BLaER1 (cell line): ENCODE results near the gene RPS16.

ENCODE experiments used
- H3K27ac ChIP-seq: shearing (Covaris generic); formaldehyde crosslinking; 2 replicates; pipeline ENCODE4 v1.8.1; 2022
- H3K27me3 ChIP-seq: shearing (Covaris generic); formaldehyde crosslinking; 2 replicates; pipeline ENCODE4 v1.8.1; 2022
- H3K36me3 ChIP-seq: shearing (Covaris generic); formaldehyde crosslinking; 2 replicates; pipeline ENCODE4 v1.8.1; 2022
- H3K4me1 ChIP-seq: shearing (Covaris generic); formaldehyde crosslinking; 2 replicates; pipeline ENCODE4 v1.8.1; 2022
- H3K4me2 ChIP-seq: shearing (Covaris generic); formaldehyde crosslinking; 2 replicates; pipeline ENCODE4 v1.8.1; 2022
- H3K4me3 ChIP-seq: shearing (Covaris generic); formaldehyde crosslinking; 2 replicates; pipeline ENCODE4 v1.8.1; 2022
- H3K9ac ChIP-seq: shearing (Covaris generic); formaldehyde crosslinking; 2 replicates; pipeline ENCODE4 v1.8.1; 2022
- H3K9me3 ChIP-seq: shearing (Covaris generic); formaldehyde crosslinking; 2 replicates; pipeline ENCODE4 v1.8.1; 2022
- H4K20me1 ChIP-seq: shearing (Covaris generic); formaldehyde crosslinking; 2 replicates; pipeline ENCODE4 v1.8.1; 2022
- Cebpa-rat ChIP-seq: shearing (Covaris generic); IDR thresholded peaks from 2 replicates; pipeline ENCODE4 v1.8.1; 2022

The RPS16 gene

GRCh38 chr19:39433480-39434079, 2.2 kb downstream of the RPS16 start:
- no peaks in the 10 kb centered on the region for H3K9me3 ChIP-seq
- peaks cover 41% of the 10 kb centered on the region for H3K36me3 ChIP-seq
- H3K27me3 ChIP-seq: no peaks in the 10 kb centered on the region
- peaks cover 51% of the 10 kb centered on the region for H4K20me1 ChIP-seq
- H3K4me3 ChIP-seq: peak overlapping the region; percentile 87
- no peak overlapping the region for H3K27ac ChIP-seq
- TF ChIP-seq Cebpa-rat: no peak
- H3K4me2 ChIP-seq: peak overlapping the region; percentile 86
- H3K9ac ChIP-seq: peak overlapping the region; percentile 98
- H3K4me1 ChIP-seq: peaks cover 27% of the 10 kb centered on the region

DNA sequence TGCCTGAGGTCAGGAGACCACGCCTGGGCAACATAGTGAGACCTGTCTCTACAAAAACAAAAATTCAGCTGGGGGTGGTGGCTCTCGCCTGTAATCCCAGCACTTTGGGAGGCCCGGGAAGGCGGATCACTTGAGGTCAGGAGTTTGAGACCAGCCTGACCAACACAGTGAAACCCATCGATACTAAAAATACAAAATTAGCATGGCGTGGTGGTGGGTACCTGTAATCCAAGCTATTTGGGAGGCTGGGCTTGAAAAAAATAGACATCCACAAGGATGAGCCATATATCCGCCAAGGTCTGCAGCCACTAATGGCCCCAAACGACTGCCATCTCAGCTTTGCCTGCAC, 3.1 kb downstream of the RPS16 start:
- Histone ChIP-seq H3K9me3 (no peaks in the 10 kb centered on the region), H3K36me3 (peaks cover 41% of the 10 kb centered on the region), H3K4me1 (peaks cover 30% of the 10 kb centered on the region), H3K27ac (no peak overlapping the region), H3K4me2 (no peak overlapping the region), H4K20me1 (peaks cover 55% of the 10 kb centered on the region), H3K4me3 (no peak overlapping the region), H3K27me3 (no peaks in the 10 kb centered on the region), H3K9ac (no peak overlapping the region)
- no peak for TF ChIP-seq Cebpa-rat

GRCh38 chr19:39430675-39431593, 4.8 kb downstream of the RPS16 start:
- H3K9me3 ChIP-seq: no peaks in the 10 kb centered on the region

GRCh38 chr19:39428283-39429112, 7.3 kb downstream of the RPS16 start:
- H4K20me1 ChIP-seq: peaks cover 62% of the 10 kb centered on the region
- no peak overlapping the region for H3K4me2 ChIP-seq
- no peak overlapping the region for H3K9ac ChIP-seq
- H3K4me1 ChIP-seq: peaks cover 7% of the 10 kb centered on the region
- H3K27ac ChIP-seq: 0 out of 2 replicates have a peak overlapping the region, but pooled peaks have one; percentile 30
- no peak for TF ChIP-seq Cebpa-rat
- peaks cover 60% of the 10 kb centered on the region for H3K36me3 ChIP-seq
- H3K27me3 ChIP-seq: no peaks in the 10 kb centered on the region
- H3K9me3 ChIP-seq: no peaks in the 10 kb centered on the region
- no peak overlapping the region for H3K4me3 ChIP-seq

More at GRCh38 chr19:39430675-39431593, 4.8 kb downstream of the RPS16 start:
- Histone ChIP-seq H3K4me3 (no peak overlapping the region), H3K9ac (0 out of 2 replicates have a peak overlapping the region, but pooled peaks have one; percentile 34), H3K27me3 (no peaks in the 10 kb centered on the region), H3K27ac (0 out of 2 replicates have a peak overlapping the region, but pooled peaks have one; percentile 22), H3K4me2 (no peak overlapping the region), H3K36me3 (peaks cover 48% of the 10 kb centered on the region), H4K20me1 (peaks cover 60% of the 10 kb centered on the region), H3K4me1 (peaks cover 22% of the 10 kb centered on the region)
- TF ChIP-seq Cebpa-rat: no peak

GRCh38 chr19:39427707-39428106, 8.0 kb downstream of the RPS16 start:
- H3K9me3 ChIP-seq: no peaks in the 10 kb centered on the region
- H3K9ac ChIP-seq: no peak overlapping the region
- H3K36me3 ChIP-seq: peaks cover 60% of the 10 kb centered on the region
- TF ChIP-seq Cebpa-rat: no peak
- peaks cover 62% of the 10 kb centered on the region for H4K20me1 ChIP-seq
- no peak overlapping the region for H3K4me3 ChIP-seq
- H3K4me1 ChIP-seq: 0 out of 2 replicates have a peak, but pooled peaks cover 6% of the 10 kb centered on the region
- no peak overlapping the region for H3K4me2 ChIP-seq
- H3K27me3 ChIP-seq: no peaks in the 10 kb centered on the region
- no peak overlapping the region for H3K27ac ChIP-seq

DNA sequence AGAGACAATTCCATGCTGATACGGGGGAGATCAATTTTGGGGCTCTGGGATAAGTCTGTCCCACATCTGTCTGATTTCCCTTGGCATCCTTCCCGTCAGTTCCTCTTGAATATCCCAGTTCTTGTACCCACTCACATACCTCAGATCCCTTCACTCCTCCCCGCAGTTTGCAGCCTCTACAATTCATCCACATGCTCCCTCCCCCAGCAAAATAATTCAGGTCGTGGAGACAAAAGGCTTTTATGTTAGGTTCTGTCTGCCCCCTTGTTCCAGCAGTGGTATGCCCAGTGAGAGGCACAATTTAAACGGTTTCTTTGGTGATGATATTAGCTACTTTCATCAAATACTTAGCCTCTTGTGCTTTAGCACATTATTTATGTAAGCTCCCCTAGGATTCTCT, 9.6 kb downstream of the RPS16 start:
- no peak overlapping the region for H3K4me2 ChIP-seq
- H3K27ac ChIP-seq: no peak overlapping the region

DNA sequence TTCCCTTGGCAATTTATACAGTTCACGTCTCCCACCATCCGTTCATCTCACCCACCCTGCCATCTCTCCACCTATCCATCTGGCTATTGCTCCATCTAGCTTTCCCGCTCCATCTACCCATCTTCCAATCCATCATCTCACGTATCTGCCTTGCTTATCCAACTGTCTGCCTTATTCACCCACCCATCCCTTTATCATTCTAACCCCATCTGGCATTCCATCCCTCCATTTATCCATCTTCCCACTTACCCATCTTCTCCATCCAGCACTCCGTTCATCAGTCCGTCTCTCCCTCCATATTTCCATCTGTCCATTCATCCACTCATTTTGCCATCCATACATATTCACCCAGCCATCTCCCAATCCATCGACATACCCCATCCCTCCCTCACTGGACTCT, 10.0 kb downstream of the RPS16 start:
- H3K27ac ChIP-seq: no peak overlapping the region
- peaks cover 45% of the 10 kb centered on the region for H4K20me1 ChIP-seq
- H3K27me3 ChIP-seq: no peaks in the 10 kb centered on the region
- no peak overlapping the region for H3K4me3 ChIP-seq
- H3K4me1 ChIP-seq: 0 out of 2 replicates have a peak, but pooled peaks cover 6% of the 10 kb centered on the region
- no peak overlapping the region for H3K9ac ChIP-seq
- no peak for TF ChIP-seq Cebpa-rat
- peaks cover 60% of the 10 kb centered on the region for H3K36me3 ChIP-seq
- H3K4me2 ChIP-seq: no peak overlapping the region
- H3K9me3 ChIP-seq: no peaks in the 10 kb centered on the region

More for the DNA sequence above, 9.6 kb downstream of the RPS16 start:
- H3K36me3 ChIP-seq: peaks cover 60% of the 10 kb centered on the region
- H3K9ac ChIP-seq: 0 out of 2 replicates have a peak overlapping the region, but pooled peaks have one; percentile 2
- 0 out of 2 replicates have a peak, but pooled peaks cover 6% of the 10 kb centered on the region for H3K4me1 ChIP-seq
- peaks cover 49% of the 10 kb centered on the region for H4K20me1 ChIP-seq
- no peaks in the 10 kb centered on the region for H3K27me3 ChIP-seq
- H3K4me3 ChIP-seq: no peak overlapping the region
- no peaks in the 10 kb centered on the region for H3K9me3 ChIP-seq
- no peak for TF ChIP-seq Cebpa-rat

DNA sequence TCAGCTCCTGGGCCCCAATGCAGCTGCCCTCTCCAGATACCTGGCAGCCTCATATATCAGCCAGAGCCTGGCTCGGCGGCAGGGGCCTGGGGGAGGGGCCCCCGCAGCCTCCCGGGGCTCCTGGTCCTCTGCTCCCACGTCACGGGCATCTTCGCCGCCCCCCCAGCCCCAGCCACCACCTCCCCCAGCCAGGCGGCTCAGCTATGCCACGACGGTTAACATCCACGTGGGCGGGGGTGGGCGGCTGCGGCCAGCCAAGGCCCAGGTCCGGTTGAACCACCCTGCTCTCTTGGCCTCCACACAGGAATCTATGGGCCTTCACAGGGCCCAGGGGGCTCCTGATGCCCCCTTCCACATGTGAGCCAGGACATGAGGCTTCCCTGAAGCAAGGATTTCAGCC, 10.8 kb downstream of the RPS16 start:
- H3K27ac ChIP-seq: no peak overlapping the region
- peaks cover 67% of the 10 kb centered on the region for H3K36me3 ChIP-seq
- no peak overlapping the region for H3K4me2 ChIP-seq
- H3K4me1 ChIP-seq: 0 out of 2 replicates have a peak, but pooled peaks cover 6% of the 10 kb centered on the region
- no peak overlapping the region for H3K9ac ChIP-seq
- TF ChIP-seq Cebpa-rat: no peak
- H3K27me3 ChIP-seq: no peaks in the 10 kb centered on the region
- H3K4me3 ChIP-seq: no peak overlapping the region
- H4K20me1 ChIP-seq: peaks cover 45% of the 10 kb centered on the region
- H3K9me3 ChIP-seq: no peaks in the 10 kb centered on the region

- no peak overlapping the region for H3K27ac ChIP-seq
- TF ChIP-seq Cebpa-rat: no peak
- H4K20me1 ChIP-seq: peaks cover 41% of the 10 kb centered on the region
- 0 out of 2 replicates have a peak, but pooled peaks cover 3% of the 10 kb centered on the region for H3K4me1 ChIP-seq
- H3K9ac ChIP-seq: no peak overlapping the region
- H3K4me2 ChIP-seq: no peak overlapping the region
- H3K36me3 ChIP-seq: peaks cover 81% of the 10 kb centered on the region
- H3K4me3 ChIP-seq: no peak overlapping the region
- no peaks in the 10 kb centered on the region for H3K9me3 ChIP-seq
- H3K27me3 ChIP-seq: no peaks in the 10 kb centered on the region
These were observed 12.3 kb downstream of the RPS16 start for GRCh38 chr19:39423258-39424086.
